Astrocyte of the spinal cord (primary cell): ENCODE results near the gene FAM209A.
A peak's percentile ranks its signal among the peaks of the same experiment; 100 is the strongest.

Source experiments
- DNase-seq: peaks from one replicate; pipeline ENCODE4 v3.0.0; 2011; ENCODE audit warnings: low read depth, low spot score
- H3K4me3 ChIP-seq: 2 replicates; pipeline ENCODE4 v1.5.1; 2011; ENCODE audit warnings: low read depth, mild to moderate bottlenecking, low read length, moderate library complexity
- in situ Hi-C: cut with HindIII; loops from 2 replicates; pipeline ENCODE4 v1.10.0; 2017; ENCODE audit warnings: low sequenced_read_pairs
- TF ChIP-seq, protein P1 (sequence below): IDR thresholded peaks from 2 replicates; pipeline ENCODE4 v1.5.1; 2012; ENCODE audit warnings: low read depth, mild to moderate bottlenecking, low read length, inconsistent platforms

Gene FAM209A

DNA sequence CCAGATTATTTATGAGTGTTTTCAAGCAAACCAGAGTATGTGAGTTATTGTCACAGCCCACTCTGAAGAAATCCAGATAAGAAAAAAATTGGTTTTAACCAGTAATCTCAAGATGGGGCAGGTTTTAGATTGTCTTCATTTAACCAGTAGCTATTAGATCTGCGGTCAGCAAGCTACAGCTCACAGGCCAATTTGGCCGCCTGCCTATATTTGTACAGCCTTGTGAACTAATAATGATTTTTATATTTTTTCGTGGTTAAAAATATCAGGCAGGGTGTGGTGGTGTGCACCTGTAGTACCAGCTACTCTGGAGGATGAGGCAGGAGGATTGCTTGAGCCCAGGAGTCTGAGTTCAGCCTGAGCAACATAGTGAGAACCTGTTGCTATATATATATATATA lies 13.5 kb downstream of the FAM209A start:
- no peak for DNase-seq
- in situ Hi-C loops: no loop called here
- no peak overlapping the region for H3K4me3 ChIP-seq
- TF ChIP-seq, protein P1, sequence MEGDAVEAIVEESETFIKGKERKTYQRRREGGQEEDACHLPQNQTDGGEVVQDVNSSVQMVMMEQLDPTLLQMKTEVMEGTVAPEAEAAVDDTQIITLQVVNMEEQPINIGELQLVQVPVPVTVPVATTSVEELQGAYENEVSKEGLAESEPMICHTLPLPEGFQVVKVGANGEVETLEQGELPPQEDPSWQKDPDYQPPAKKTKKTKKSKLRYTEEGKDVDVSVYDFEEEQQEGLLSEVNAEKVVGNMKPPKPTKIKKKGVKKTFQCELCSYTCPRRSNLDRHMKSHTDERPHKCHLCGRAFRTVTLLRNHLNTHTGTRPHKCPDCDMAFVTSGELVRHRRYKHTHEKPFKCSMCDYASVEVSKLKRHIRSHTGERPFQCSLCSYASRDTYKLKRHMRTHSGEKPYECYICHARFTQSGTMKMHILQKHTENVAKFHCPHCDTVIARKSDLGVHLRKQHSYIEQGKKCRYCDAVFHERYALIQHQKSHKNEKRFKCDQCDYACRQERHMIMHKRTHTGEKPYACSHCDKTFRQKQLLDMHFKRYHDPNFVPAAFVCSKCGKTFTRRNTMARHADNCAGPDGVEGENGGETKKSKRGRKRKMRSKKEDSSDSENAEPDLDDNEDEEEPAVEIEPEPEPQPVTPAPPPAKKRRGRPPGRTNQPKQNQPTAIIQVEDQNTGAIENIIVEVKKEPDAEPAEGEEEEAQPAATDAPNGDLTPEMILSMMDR: no peak

DNA sequence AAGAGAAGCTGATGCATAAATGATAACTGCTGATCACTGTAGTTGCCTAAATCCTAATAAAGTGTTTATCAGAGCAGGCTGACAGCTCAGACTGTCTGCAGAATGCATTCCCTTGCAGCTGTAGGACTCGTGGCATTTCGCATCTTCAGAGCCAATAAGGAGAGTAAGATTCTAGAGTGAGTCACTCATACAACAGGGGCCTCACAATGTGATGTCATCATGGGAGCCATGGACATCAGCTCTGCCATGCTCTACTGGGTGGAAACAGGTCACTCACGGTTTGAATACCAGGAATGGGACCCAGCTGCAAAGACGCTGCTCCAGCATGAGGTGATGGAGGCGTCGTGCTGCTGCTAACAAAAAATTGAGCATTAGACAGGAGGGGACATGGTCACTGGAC lies 15.9 kb downstream of the FAM209A start:
- TF ChIP-seq, protein P1: no peak
- in situ Hi-C loops: no loop called here
- H3K4me3 ChIP-seq: no peak overlapping the region
- DNase-seq: no peak

- in situ Hi-C loops: no loop called here
Observed at GRCh38 chr20:56542489-56543030, 18.0 kb downstream of the FAM209A start.

DNA sequence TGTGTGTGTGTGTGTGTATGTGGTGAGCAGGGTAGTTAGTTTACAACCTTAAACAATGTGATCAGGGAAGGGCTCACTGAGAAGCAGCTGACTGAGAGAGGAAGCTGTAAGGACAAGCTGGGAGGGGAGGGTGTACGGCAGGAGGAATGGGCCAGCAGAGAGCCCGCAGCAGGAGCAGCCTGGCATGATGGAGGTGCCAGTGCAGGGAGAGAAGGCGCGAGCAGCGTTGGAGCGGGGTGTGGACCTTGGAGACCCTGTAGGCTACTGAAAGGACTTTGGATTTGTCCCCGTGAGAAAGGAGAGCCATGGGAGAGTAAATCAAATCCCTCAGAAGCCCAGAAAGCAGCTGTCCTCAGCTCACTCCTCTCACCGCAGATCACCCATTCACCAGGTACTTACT lies 27.0 kb downstream of the FAM209A start:
- in situ Hi-C loops: no loop called here
- no peak overlapping the region for H3K4me3 ChIP-seq
- no peak for DNase-seq
- TF ChIP-seq, protein P1: no peak

More at GRCh38 chr20:56542489-56543030, 18.0 kb downstream of the FAM209A start:
- TF ChIP-seq, protein P1: no peak
- no peak for DNase-seq
- no peak overlapping the region for H3K4me3 ChIP-seq

GRCh38 chr20:56552911-56553629 lies 28.5 kb downstream of the FAM209A start:
- no peak for DNase-seq
- in situ Hi-C loops: no loop called here

GRCh38 chr20:56554869-56555268 lies 30.3 kb downstream of the FAM209A start:
- TF ChIP-seq, protein P1: no peak
- H3K4me3 ChIP-seq: no peak overlapping the region
- DNase-seq: peak; percentile 97
- in situ Hi-C loops: no loop called here

More at GRCh38 chr20:56552911-56553629, 28.5 kb downstream of the FAM209A start:
- TF ChIP-seq, protein P1: no peak
- no peak overlapping the region for H3K4me3 ChIP-seq
